Neuronal stem cell (in vitro differentiated cells): ENCODE results near the gene PLSCR2.

Source experiments
- DNase-seq: peaks from one replicate; pipeline ENCODE4 v3.0.0-alpha.2; 2013; ENCODE audit warnings: low spot score
- H2AFZ ChIP-seq: one replicate; pipeline ENCODE4 v1.6.1; 2013; ENCODE audit warnings: mild to moderate bottlenecking, low read length, inconsistent platforms
- H2AK5ac ChIP-seq: 2 replicates; pipeline ENCODE4 v1.6.1; 2013; ENCODE audit warnings: low read depth, mild to moderate bottlenecking, inconsistent platforms, low read length, moderate library complexity, mixed read lengths
- H2BK120ac ChIP-seq: 2 replicates; pipeline ENCODE4 v1.6.1; 2013; ENCODE audit warnings: low read depth, mild to moderate bottlenecking, inconsistent platforms, low read length, moderate library complexity, mixed read lengths
- H2BK12ac ChIP-seq: one replicate; pipeline ENCODE4 v1.6.1; 2013; ENCODE audit warnings: low read length, inconsistent platforms
- H2BK15ac ChIP-seq: 2 replicates; pipeline ENCODE4 v1.6.1; 2013; ENCODE audit warnings: mild to moderate bottlenecking, low read length, inconsistent platforms, mixed read lengths
- H2BK5ac ChIP-seq: one replicate; pipeline ENCODE4 v1.6.1; 2013; ENCODE audit warnings: inconsistent platforms, mild to moderate bottlenecking, low read length, moderate library complexity
- H3K14ac ChIP-seq: one replicate; pipeline ENCODE4 v1.6.1; 2013; ENCODE audit warnings: low read length, inconsistent platforms
- H3K18ac ChIP-seq: 2 replicates; pipeline ENCODE4 v1.6.1; 2013; ENCODE audit warnings: low read length, inconsistent platforms
- H3K23ac ChIP-seq: 2 replicates; pipeline ENCODE4 v1.6.1; 2013; ENCODE audit warnings: low read depth, mild to moderate bottlenecking, mixed read lengths, low read length, inconsistent platforms; ENCODE audit not compliant: poor library complexity
- H3K27ac ChIP-seq: replicated peaks from 3 replicates; pipeline ENCODE4 v1.5.1; 2013; ENCODE audit warnings: low read length, inconsistent platforms
- H3K27me3 ChIP-seq, 3 experiments: 2 replicates each; pipeline ENCODE4 v1.6.1; 2013; ENCODE audit warnings: low read length in 3 of 3, mild to moderate bottlenecking in 2 of 3, inconsistent platforms in 1 of 3, low read depth in 1 of 3, mixed read lengths in 1 of 3, moderate library complexity in 1 of 3; ENCODE audit not compliant: control insufficient read depth in 3 of 3, insufficient read depth in 3 of 3
- H3K36me3 ChIP-seq, 2 donors: replicated peaks in 1 of 2; 2 replicates each; pipeline ENCODE4 v1.6.1; 2013; ENCODE audit warnings: low read length in 2 of 2; ENCODE audit not compliant: control insufficient read depth in 2 of 2, insufficient read depth in 2 of 2
- H3K4ac ChIP-seq: 2 replicates; pipeline ENCODE4 v1.6.1; 2013; ENCODE audit warnings: inconsistent platforms, mild to moderate bottlenecking, low read length, moderate library complexity
- H3K4me1 ChIP-seq, 2 donors: 1 replicate in 1 of 2; 2 replicates in 1 of 2; pipeline ENCODE4 v1.6.1; 2013; ENCODE audit warnings: low read length in 2 of 2, low read depth in 1 of 2; ENCODE audit not compliant: control insufficient read depth in 2 of 2, insufficient read depth in 1 of 2
- H3K4me2 ChIP-seq: one replicate; pipeline ENCODE4 v1.6.1; 2013; ENCODE audit warnings: mild to moderate bottlenecking, low read length, inconsistent platforms; ENCODE audit not compliant: insufficient read depth, poor library complexity, severe bottlenecking
- H3K4me3 ChIP-seq, 2 donors: 2 replicates each; pipeline ENCODE4 v1.5.1; 2013; ENCODE audit warnings: low read length in 2 of 2, mild to moderate bottlenecking in 2 of 2, inconsistent platforms in 1 of 2, moderate library complexity in 1 of 2
- H3K79me1 ChIP-seq: one replicate; pipeline ENCODE4 v1.6.1; 2013; ENCODE audit warnings: low read depth, mild to moderate bottlenecking, inconsistent platforms, low read length, moderate library complexity
- H3K9ac ChIP-seq: one replicate; pipeline ENCODE4 v1.6.1; 2013; ENCODE audit warnings: mild to moderate bottlenecking, low read depth, low read length, inconsistent platforms; ENCODE audit not compliant: poor library complexity
- H3K9me3 ChIP-seq, 2 donors: replicated peaks in 1 of 2; 2 replicates each; pipeline versions ENCODE3 to v1.6.1; 2013; ENCODE audit warnings: low read length in 2 of 2, mild to moderate bottlenecking in 2 of 2, inconsistent platforms in 1 of 2, low read depth in 1 of 2, mixed read lengths in 1 of 2, moderate library complexity in 1 of 2; ENCODE audit not compliant: control insufficient read depth in 2 of 2, insufficient read depth in 1 of 2
- H4K8ac ChIP-seq: one replicate; pipeline ENCODE4 v1.6.1; 2013; ENCODE audit warnings: low read depth, mild to moderate bottlenecking, inconsistent platforms, low read length, moderate library complexity
- H4K91ac ChIP-seq: one replicate; pipeline ENCODE4 v1.6.1; 2013; ENCODE audit warnings: low read length, low read depth, mild to moderate bottlenecking, inconsistent platforms; ENCODE audit not compliant: poor library complexity
- WGBS, 2 donors: extraction: QIAGEN DNeasy Blood & Tissue Kit; methylation state at CpG; one replicate each; pipeline ENCODE4 v1.1.7; 2013; ENCODE audit warnings: missing lambda C conversion rate in 2 of 2, mixed read lengths in 1 of 2; ENCODE audit not compliant: insufficient read length in 2 of 2, insufficient replicate concordance in 1 of 2; ENCODE audit errors: extremely low coverage in 2 of 2; 5-methylcytosine and 5-hydroxymethylcytosine counted together

The PLSCR2 gene

DNA sequence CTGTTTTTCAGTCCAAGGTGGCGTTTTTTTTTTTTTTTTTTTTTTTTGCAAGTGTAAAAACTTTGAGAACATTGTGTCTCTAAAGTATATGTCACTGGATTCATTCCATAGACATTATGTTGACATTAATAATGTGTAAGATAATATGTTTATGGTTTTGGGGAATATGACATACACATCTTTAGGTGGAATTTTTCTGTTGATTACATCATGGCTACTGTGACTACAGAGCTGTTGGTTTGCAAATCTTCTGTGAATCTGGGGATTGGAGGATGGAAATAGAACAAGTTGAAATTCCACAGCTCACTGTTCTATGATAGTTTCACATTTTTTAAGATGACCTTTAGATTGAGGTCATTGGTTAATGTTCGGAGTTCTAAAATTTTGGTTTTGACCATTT lies 24.4 kb upstream of the PLSCR2 start:
- H3K18ac ChIP-seq, result no peak overlapping the region
- H3K4me1 ChIP-seq, result no peaks in the 10 kb centered on the region
- no peak overlapping the region for H3K27ac ChIP-seq
- no peak overlapping the region for H2BK5ac ChIP-seq
- H4K91ac ChIP-seq, result no peak overlapping the region
- no peak overlapping the region for H4K8ac ChIP-seq
- H3K23ac ChIP-seq, result no peak overlapping the region
- H3K79me1 ChIP-seq, result no peaks in the 10 kb centered on the region
- DNase-seq, result no peak
- H3K27me3 ChIP-seq, result no peaks in the 10 kb centered on the region
- no peak overlapping the region for H3K4me3 ChIP-seq
- H3K14ac ChIP-seq, result no peak overlapping the region
- no peak overlapping the region for H2BK15ac ChIP-seq
- no peak overlapping the region for H3K4ac ChIP-seq
- no peak overlapping the region for H2BK12ac ChIP-seq
- H2AFZ ChIP-seq, result no peak overlapping the region
- H3K9ac ChIP-seq, result no peak overlapping the region
- H2AK5ac ChIP-seq, result no peak overlapping the region
- H3K9me3 ChIP-seq, result no peaks in the 10 kb centered on the region
- H3K36me3 ChIP-seq, result no peaks in the 10 kb centered on the region
- H2BK120ac ChIP-seq, result no peak overlapping the region
- H3K4me2 ChIP-seq, result no peak overlapping the region
- WGBS, 2 donors, result no CpG with 5 or more reads among the region's 2 CpGs

DNA sequence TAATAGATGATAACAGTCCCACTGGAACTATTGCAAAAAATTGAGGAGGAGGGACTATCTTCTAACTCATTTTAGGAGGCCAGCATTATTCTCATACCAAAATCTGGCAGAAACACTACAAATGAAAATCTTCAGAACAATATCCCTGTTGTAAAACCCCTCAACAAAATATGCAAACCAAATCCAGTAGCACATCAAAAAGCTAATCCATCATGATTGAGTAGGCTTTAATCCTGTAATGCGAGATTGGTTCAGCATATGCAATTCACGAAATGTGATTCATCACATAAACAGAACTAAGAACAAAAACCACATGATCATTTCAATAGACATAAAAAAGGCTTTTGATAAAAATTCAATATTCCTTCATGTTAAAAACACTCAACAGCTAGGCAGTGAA lies 23.9 kb upstream of the PLSCR2 start:
- H2BK5ac ChIP-seq, result no peak overlapping the region
- H3K27me3 ChIP-seq, result no peaks in the 10 kb centered on the region
- H2AFZ ChIP-seq, result no peak overlapping the region
- H3K27ac ChIP-seq, result no peak overlapping the region
- no peak overlapping the region for H3K4me3 ChIP-seq
- H2BK15ac ChIP-seq, result no peak overlapping the region
- H2AK5ac ChIP-seq, result no peak overlapping the region
- DNase-seq, result no peak
- no peak overlapping the region for H2BK120ac ChIP-seq
- H3K14ac ChIP-seq, result no peak overlapping the region
- no peaks in the 10 kb centered on the region for H3K4me1 ChIP-seq
- H2BK12ac ChIP-seq, result no peak overlapping the region
- H3K4me2 ChIP-seq, result no peak overlapping the region
- H3K9ac ChIP-seq, result no peak overlapping the region
- no peak overlapping the region for H3K4ac ChIP-seq
- H4K8ac ChIP-seq, result no peak overlapping the region
- H3K18ac ChIP-seq, result no peak overlapping the region
- no peaks in the 10 kb centered on the region for H3K79me1 ChIP-seq
- no peaks in the 10 kb centered on the region for H3K9me3 ChIP-seq
- H3K36me3 ChIP-seq, result no peaks in the 10 kb centered on the region
- H4K91ac ChIP-seq, result no peak overlapping the region
- WGBS, 2 donors, result no CpG with 5 or more reads among the region's 2 CpGs
- H3K23ac ChIP-seq, result no peak overlapping the region

DNA sequence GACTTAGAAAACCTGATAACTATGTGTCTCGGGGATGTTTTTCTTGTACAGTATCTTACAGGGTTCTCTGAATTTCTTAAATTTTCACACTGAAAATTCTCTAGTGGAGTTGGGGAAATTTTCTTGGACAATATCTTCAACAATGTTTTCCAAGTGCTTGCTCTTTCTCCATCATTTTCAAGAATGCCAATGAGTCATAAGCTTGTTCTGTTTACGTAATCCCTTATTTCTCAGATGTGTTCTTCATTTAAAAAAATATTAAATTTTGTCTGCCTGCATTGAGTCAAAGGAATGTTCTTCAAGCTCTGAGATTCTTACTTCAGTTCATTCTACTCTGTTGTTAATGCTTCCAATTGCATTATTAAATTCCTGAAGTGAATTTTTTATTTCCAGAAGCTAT lies 21.9 kb upstream of the PLSCR2 start:
- Histone ChIP-seq H3K18ac (no peak overlapping the region), H2AFZ (no peak overlapping the region), H3K4me3 (no peak overlapping the region), H2BK15ac (no peak overlapping the region), H3K4me2 (no peak overlapping the region), H3K4me1 (no peaks in the 10 kb centered on the region), H3K36me3 (no peaks in the 10 kb centered on the region), H3K4ac (no peak overlapping the region), H2BK5ac (no peak overlapping the region), H3K79me1 (no peaks in the 10 kb centered on the region), H4K91ac (no peak overlapping the region), H2BK12ac (no peak overlapping the region), H3K27ac (no peak overlapping the region), H3K14ac (no peak overlapping the region), H3K9ac (no peak overlapping the region), H3K9me3 (no peaks in the 10 kb centered on the region), H3K27me3 (no peaks in the 10 kb centered on the region), H4K8ac (no peak overlapping the region), H3K23ac (no peak overlapping the region), H2BK120ac (no peak overlapping the region), H2AK5ac (no peak overlapping the region)
- DNase-seq, result no peak
- no CpG with 5 or more reads among the region's 2 CpGs for WGBS, 2 donors

DNA sequence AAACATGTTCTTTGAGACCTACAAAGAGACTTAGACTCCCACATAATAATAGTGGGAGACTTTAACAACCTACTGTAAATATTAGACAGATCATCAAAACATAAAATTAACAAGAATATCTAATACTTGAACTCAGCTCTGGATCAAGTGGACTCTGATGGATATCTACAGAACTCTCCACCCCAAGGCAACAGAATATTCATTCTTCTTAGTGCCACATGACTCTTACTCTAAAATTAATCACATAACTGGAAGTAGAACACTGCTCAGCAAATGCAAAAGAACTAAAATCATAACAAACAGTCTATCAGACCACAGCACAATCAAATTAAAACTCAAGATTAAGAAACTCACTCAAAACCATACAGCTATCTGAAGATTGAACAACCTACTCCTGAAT lies 15.9 kb upstream of the PLSCR2 start:
- Histone ChIP-seq H3K9me3 (no peaks in the 10 kb centered on the region), H3K27ac (no peak overlapping the region), H3K36me3 (no peaks in the 10 kb centered on the region), H2AK5ac (no peak overlapping the region), H3K4me1 (no peaks in the 10 kb centered on the region), H2BK15ac (no peak overlapping the region), H3K9ac (no peak overlapping the region), H3K4me2 (no peak overlapping the region), H4K8ac (no peak overlapping the region), H3K23ac (no peak overlapping the region), H3K4ac (no peak overlapping the region), H2BK5ac (no peak overlapping the region), H4K91ac (no peak overlapping the region), H2BK120ac (no peak overlapping the region), H3K27me3 (no peaks in the 10 kb centered on the region), H3K4me3 (no peak overlapping the region), H2AFZ (no peak overlapping the region), H3K79me1 (no peaks in the 10 kb centered on the region), H3K14ac (no peak overlapping the region), H3K18ac (no peak overlapping the region), H2BK12ac (no peak overlapping the region)
- no peak for DNase-seq
